ENCODE data around the gene MZT1.

The MZT1 gene

GRCh38 chr13:72678312-72678711 lies 49.1 kb downstream of the MZT1 start:
- no peak for DNase-seq

- no peak for DNase-seq
Measured at GRCh38 chr13:72677431-72677830, 50.0 kb downstream of the MZT1 start.

- DNase-seq: no peak
Measured at GRCh38 chr13:72666391-72666790, 61.0 kb downstream of the MZT1 start.

- DNase-seq: no peak
Measured at GRCh38 chr13:72662548-72662947, 64.9 kb downstream of the MZT1 start.
